PFSK-1 (cell line): Measurements from ENCODE around the gene LDLRAP1.

Experiments
- TAF1 ChIP-seq: IDR thresholded peaks from 2 replicates; pipeline ENCODE4 v1.6.1; 2012; ENCODE audit warnings: low read length, control low read depth, borderline replicate concordance; ENCODE audit not compliant: insufficient read depth
- TF ChIP-seq, protein P1 (sequence below), 2 experiments: IDR thresholded peaks; 2 replicates each; pipeline versions ENCODE4 v1.6.1 to v1.8.0; 2011 to 2012; ENCODE audit warnings: low read depth in 2 of 2, low read length in 2 of 2, control low read depth in 1 of 2, inconsistent platforms in 1 of 2, mild to moderate bottlenecking in 1 of 2, moderate library complexity in 1 of 2; ENCODE audit not compliant: insufficient read depth in 1 of 2

DNA sequence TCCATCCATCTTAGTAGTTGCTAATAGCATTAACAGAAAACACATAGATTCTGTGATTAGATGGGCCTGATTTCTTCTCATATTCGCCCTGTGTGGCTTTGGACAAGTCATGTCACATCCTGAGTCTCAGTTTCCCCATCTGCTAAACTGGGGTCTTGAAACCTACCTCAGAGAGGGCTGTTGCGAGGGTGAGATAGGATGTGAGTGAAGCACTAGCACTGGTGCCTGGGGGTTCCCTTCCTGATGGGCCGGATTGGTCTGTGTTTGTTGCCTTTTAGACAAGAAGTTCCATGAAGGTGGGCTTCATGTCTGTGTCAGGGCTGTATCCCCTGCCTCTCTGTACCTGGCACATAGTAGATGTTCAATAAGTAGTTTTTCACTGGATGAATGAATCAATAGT, 69.7 kb downstream of the LDLRAP1 start:
- no peak for TF ChIP-seq TAF1
- TF ChIP-seq, protein P1, sequence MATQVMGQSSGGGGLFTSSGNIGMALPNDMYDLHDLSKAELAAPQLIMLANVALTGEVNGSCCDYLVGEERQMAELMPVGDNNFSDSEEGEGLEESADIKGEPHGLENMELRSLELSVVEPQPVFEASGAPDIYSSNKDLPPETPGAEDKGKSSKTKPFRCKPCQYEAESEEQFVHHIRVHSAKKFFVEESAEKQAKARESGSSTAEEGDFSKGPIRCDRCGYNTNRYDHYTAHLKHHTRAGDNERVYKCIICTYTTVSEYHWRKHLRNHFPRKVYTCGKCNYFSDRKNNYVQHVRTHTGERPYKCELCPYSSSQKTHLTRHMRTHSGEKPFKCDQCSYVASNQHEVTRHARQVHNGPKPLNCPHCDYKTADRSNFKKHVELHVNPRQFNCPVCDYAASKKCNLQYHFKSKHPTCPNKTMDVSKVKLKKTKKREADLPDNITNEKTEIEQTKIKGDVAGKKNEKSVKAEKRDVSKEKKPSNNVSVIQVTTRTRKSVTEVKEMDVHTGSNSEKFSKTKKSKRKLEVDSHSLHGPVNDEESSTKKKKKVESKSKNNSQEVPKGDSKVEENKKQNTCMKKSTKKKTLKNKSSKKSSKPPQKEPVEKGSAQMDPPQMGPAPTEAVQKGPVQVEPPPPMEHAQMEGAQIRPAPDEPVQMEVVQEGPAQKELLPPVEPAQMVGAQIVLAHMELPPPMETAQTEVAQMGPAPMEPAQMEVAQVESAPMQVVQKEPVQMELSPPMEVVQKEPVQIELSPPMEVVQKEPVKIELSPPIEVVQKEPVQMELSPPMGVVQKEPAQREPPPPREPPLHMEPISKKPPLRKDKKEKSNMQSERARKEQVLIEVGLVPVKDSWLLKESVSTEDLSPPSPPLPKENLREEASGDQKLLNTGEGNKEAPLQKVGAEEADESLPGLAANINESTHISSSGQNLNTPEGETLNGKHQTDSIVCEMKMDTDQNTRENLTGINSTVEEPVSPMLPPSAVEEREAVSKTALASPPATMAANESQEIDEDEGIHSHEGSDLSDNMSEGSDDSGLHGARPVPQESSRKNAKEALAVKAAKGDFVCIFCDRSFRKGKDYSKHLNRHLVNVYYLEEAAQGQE (IDR thresholded peaks at IDR 0.05; ENCODE audit: insufficient read depth in 1 of 2, low read depth in 2 of 2, low read length in 2 of 2): no peak
